OCI-LY3 (cell line): Measurements from ENCODE around the gene OR51V1.

Experiments used
- H2AFZ ChIP-seq: fragments of 200-600, 300-600 bp; shearing (Covaris generic); 2 replicates; pipeline ENCODE4 v1.6.0; 2014; ENCODE audit warnings: antibody characterized with exemption, low read depth, low read length
- H3K27ac ChIP-seq: fragments of 200-600, 300-600 bp; sonication (generic); 2 replicates; pipeline ENCODE4 v1.5.1; 2014; ENCODE audit warnings: mild to moderate bottlenecking, low read length, moderate library complexity, mixed read lengths
- H3K27me3 ChIP-seq: fragments of 200-600, 300-600 bp; sonication (generic); 2 replicates; pipeline ENCODE4 v1.6.1; 2014; ENCODE audit warnings: low read depth, low read length, mixed read lengths
- H3K36me3 ChIP-seq: fragments of 200-600, 300-600 bp; sonication (generic); replicated peaks from 2 replicates; pipeline ENCODE3; 2014; ENCODE audit warnings: low read depth, low read length, mixed read lengths
- H3K4me1 ChIP-seq: fragments of 300-600, 200-600 bp; sonication (generic); 2 replicates; pipeline ENCODE4 v1.6.1; 2014; ENCODE audit warnings: low read length, mixed read lengths
- H3K4me2 ChIP-seq: fragments of 200-600, 300-600 bp; sonication (generic); 2 replicates; pipeline ENCODE4 v1.6.1; 2014; ENCODE audit warnings: low read length, mixed read lengths
- H3K4me3 ChIP-seq: fragments of 300-600, 200-600 bp; sonication (generic); 2 replicates; pipeline ENCODE4 v1.5.1; 2014; ENCODE audit warnings: antibody characterized with exemption, mild to moderate bottlenecking, low read length, moderate library complexity
- H3K79me2 ChIP-seq: fragments of 300-600, 200-600 bp; shearing (Covaris generic); 2 replicates; pipeline ENCODE4 v1.6.1; 2014; ENCODE audit warnings: mild to moderate bottlenecking, low read length, mixed read lengths
- H3K9ac ChIP-seq: fragments of 300-600, 200-600 bp; shearing (Covaris generic); 2 replicates; pipeline ENCODE4 v1.6.0; 2014; ENCODE audit warnings: mild to moderate bottlenecking, low read length, moderate library complexity
- H3K9me3 ChIP-seq: fragments of 200-600, 300-600 bp; shearing (Covaris generic); 2 replicates; pipeline ENCODE4 v1.6.1; 2014; ENCODE audit warnings: low read length, mixed read lengths; ENCODE audit not compliant: insufficient read depth
- H4K20me1 ChIP-seq: fragments of 200-600, 300-600 bp; sonication (generic); 2 replicates; pipeline ENCODE4 v1.6.1; 2016; ENCODE audit warnings: low read length, mixed read lengths; ENCODE audit not compliant: insufficient read depth
- EZH2phosphoT487 ChIP-seq: fragments of 200-600 bp; shearing (Covaris generic); IDR thresholded peaks from 2 replicates; pipeline ENCODE4 v1.6.1; 2018; ENCODE audit warnings: antibody characterized with exemption, mixed run types, low read depth
- TF ChIP-seq, protein P1 (sequence below): fragments of 200-600, 300-600 bp; sonication (generic); IDR thresholded peaks from 2 replicates; pipeline ENCODE4 v1.5.1; 2014; ENCODE audit warnings: antibody characterized with exemption, low read length, low read depth

OR51V1 gene

DNA sequence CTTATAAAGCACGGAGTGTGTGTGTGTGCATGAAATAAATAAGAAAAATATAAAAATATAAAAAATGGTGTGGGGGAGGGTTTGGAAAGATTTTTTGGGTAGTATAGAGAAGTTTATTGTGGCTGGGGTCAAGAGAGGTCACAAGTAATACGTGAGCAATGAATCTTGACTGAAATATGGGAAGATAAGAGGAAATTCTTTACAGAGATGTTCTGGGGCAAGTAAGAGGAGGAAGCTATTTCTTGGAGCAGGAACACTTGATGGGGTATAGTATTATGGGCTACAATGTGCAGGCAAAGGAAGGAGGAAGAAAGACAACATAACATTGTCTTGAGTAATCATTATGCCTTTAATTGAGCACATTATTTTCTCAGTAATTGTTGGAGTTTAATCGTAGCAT is 31.7 kb upstream of the OR51V1 start:
- Histone ChIP-seq H3K4me3 (no peak overlapping the region), H2AFZ (no peak overlapping the region), H3K4me1 (peaks cover 10% of the 10 kb centered on the region), H3K9me3 (no peaks in the 10 kb centered on the region), H3K27ac (no peak overlapping the region), H3K79me2 (no peaks in the 10 kb centered on the region), H3K9ac (no peak overlapping the region), H3K4me2 (no peak overlapping the region), H3K36me3 (no peaks in the 10 kb centered on the region), H4K20me1 (no peaks in the 10 kb centered on the region), H3K27me3 (no peaks in the 10 kb centered on the region)
- TF ChIP-seq EZH2phosphoT487, result no peak
- TF ChIP-seq, protein P1, sequence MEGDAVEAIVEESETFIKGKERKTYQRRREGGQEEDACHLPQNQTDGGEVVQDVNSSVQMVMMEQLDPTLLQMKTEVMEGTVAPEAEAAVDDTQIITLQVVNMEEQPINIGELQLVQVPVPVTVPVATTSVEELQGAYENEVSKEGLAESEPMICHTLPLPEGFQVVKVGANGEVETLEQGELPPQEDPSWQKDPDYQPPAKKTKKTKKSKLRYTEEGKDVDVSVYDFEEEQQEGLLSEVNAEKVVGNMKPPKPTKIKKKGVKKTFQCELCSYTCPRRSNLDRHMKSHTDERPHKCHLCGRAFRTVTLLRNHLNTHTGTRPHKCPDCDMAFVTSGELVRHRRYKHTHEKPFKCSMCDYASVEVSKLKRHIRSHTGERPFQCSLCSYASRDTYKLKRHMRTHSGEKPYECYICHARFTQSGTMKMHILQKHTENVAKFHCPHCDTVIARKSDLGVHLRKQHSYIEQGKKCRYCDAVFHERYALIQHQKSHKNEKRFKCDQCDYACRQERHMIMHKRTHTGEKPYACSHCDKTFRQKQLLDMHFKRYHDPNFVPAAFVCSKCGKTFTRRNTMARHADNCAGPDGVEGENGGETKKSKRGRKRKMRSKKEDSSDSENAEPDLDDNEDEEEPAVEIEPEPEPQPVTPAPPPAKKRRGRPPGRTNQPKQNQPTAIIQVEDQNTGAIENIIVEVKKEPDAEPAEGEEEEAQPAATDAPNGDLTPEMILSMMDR, result no peak

DNA sequence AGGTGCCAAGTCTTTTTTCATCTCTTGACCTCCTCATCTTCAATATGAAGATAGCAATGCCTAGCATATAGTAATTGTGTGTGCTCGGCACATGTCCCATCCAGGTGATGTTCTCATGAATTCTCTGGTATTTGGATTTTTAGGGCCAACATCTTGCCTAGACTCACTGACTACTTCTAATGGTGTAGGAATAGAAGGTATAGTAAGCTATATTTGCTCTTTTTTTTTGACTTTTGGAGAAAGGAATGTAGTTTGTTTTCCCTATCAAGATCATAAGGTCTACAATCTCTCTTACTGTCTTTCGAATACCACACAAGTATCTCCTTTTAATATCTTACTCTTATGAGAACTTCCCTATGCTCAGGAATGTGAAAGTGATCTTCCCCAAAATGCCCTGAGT is 30.6 kb upstream of the OR51V1 start:
- H3K79me2 ChIP-seq, result no peaks in the 10 kb centered on the region
- no peak overlapping the region for H2AFZ ChIP-seq
- H3K36me3 ChIP-seq, result no peaks in the 10 kb centered on the region
- H3K27ac ChIP-seq, result no peak overlapping the region
- no peak overlapping the region for H3K4me2 ChIP-seq
- no peaks in the 10 kb centered on the region for H3K27me3 ChIP-seq
- H3K4me3 ChIP-seq, result no peak overlapping the region
- no peaks in the 10 kb centered on the region for H3K9me3 ChIP-seq
- H3K4me1 ChIP-seq, result peaks cover 10% of the 10 kb centered on the region
- H3K9ac ChIP-seq, result no peak overlapping the region
- H4K20me1 ChIP-seq, result no peaks in the 10 kb centered on the region
- TF ChIP-seq EZH2phosphoT487, result no peak
- TF ChIP-seq, protein P1, result no peak

DNA sequence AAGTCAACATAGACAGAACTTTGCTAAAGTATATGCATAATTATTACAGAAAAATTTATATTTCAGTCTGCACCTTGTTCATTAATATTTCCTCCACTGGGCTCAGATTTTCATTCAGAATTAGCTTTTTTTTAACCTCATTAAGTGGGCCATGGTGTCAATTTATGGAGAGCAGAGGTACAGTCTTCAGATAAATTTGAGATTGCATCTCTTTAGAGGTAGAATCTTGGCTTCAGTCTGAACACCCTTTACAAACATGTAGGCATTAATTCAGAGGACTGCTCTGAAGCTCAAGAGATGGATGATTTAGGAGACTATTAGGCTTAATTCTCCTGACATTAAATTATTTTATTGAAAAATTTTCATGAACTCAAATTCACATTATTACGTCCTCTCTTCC is 29.8 kb upstream of the OR51V1 start:
- no peak overlapping the region for H2AFZ ChIP-seq
- H3K27ac ChIP-seq, result no peak overlapping the region

DNA sequence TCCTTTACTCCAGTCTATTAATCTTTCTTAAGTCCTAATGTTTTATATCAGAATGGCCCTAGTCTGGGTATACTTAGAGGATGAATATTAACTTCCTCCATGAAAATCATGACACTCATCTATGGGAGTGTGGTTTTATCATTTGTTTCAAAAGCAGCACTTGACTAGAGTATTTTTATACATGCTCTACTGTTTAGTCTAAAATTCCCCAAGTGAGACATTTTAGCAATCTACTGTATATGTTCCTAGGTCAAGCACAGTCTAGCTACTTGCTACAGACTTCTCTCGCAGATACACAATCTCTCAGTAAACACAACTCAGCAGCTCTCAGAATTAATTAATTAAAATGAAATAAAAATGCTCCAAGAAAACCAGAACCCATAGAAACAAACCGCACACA is 29.3 kb upstream of the OR51V1 start:
- Histone ChIP-seq H3K4me2 (no peak overlapping the region), H3K4me1 (peaks cover 10% of the 10 kb centered on the region), H3K36me3 (no peaks in the 10 kb centered on the region), H3K4me3 (no peak overlapping the region), H3K27ac (no peak overlapping the region), H4K20me1 (no peaks in the 10 kb centered on the region), H3K9ac (no peak overlapping the region), H2AFZ (no peak overlapping the region), H3K9me3 (no peaks in the 10 kb centered on the region), H3K27me3 (no peaks in the 10 kb centered on the region), H3K79me2 (no peaks in the 10 kb centered on the region)
- TF ChIP-seq, protein P1, result no peak
- TF ChIP-seq EZH2phosphoT487, result no peak

More for the DNA sequence above, 29.8 kb upstream of the OR51V1 start:
- TF ChIP-seq, protein P1, result no peak
- no peak for TF ChIP-seq EZH2phosphoT487
- H3K4me1 ChIP-seq, result peaks cover 10% of the 10 kb centered on the region
- no peaks in the 10 kb centered on the region for H3K36me3 ChIP-seq
- H3K9ac ChIP-seq, result no peak overlapping the region
- H3K4me2 ChIP-seq, result no peak overlapping the region
- H4K20me1 ChIP-seq, result no peaks in the 10 kb centered on the region
- H3K9me3 ChIP-seq, result no peaks in the 10 kb centered on the region
- H3K79me2 ChIP-seq, result no peaks in the 10 kb centered on the region
- H3K27me3 ChIP-seq, result no peaks in the 10 kb centered on the region
- no peak overlapping the region for H3K4me3 ChIP-seq
